B cell (primary cell): Measurements from ENCODE around the gene AADACL3. TPM values are rescaled to one million over a fixed set of nuclear protein-coding genes. Genes with fewer than 3 reads are reported as not detected.

Experiments
- ATAC-seq: fragments of 200-7000 bp; cut with Tn5 transposase; one replicate; pipeline ENCODE4 v1.10.0; 2021; ENCODE audit warnings: low read depth, mild to moderate bottlenecking, moderate number of reproducible peaks, moderate library complexity
- CTCF ChIA-PET: fragments of 350-600 bp; sonication (Branson Sonifier 250); formaldehyde crosslinking; loops from one replicate; lab custom pipeline; 2021; ENCODE audit warnings: antibody characterized with exemption, inconsistent platforms; lab: Charles Lee
- POLR2A ChIA-PET: fragments of 350-600 bp; sonication (Branson Sonifier 250); formaldehyde crosslinking; loops from one replicate; lab custom pipeline; 2021; ENCODE audit warnings: antibody characterized with exemption; lab: Charles Lee
- DNase-seq: peaks from one replicate; pipeline ENCODE4 v3.0.0; 2013
- H2AFZ ChIP-seq: 2 replicates; pipeline ENCODE4 v1.6.1; 2012; ENCODE audit warnings: mild to moderate bottlenecking, low read depth, low read length; ENCODE audit not compliant: insufficient read depth, poor library complexity, severe bottlenecking
- H3K27ac ChIP-seq, 2 donors: 1 replicate in 1 of 2; 2 replicates in 1 of 2; pipeline ENCODE4 v1.5.1; 2012 to 2013; ENCODE audit warnings: low read length in 2 of 2, mild to moderate bottlenecking in 2 of 2, moderate library complexity in 1 of 2
- H3K27me3 ChIP-seq, 4 experiments: fragments of 200-600 bp in 1 of 4; sonication (generic) in 1 of 4; replicated peaks in 1 of 4; 1 replicate in 2 of 4; 2 replicates in 2 of 4; pipeline versions ENCODE4 v1.6.1 to v1.7.0; 2013 to 2016; ENCODE audit warnings: low read length in 3 of 4, mild to moderate bottlenecking in 2 of 4, mixed read lengths in 1 of 4, moderate library complexity in 1 of 4; ENCODE audit not compliant: insufficient read depth in 4 of 4, control insufficient read depth in 3 of 4; ENCODE audit errors: control extremely low read depth in 1 of 4
- H3K36me3 ChIP-seq, 2 experiments: replicated peaks in 1 of 2; 1 replicate in 1 of 2; 2 replicates in 1 of 2; pipeline versions ENCODE4 v1.6.1 to v1.7.1; 2013; ENCODE audit warnings: low read length in 1 of 2; ENCODE audit not compliant: insufficient read depth in 2 of 2, control insufficient read depth in 1 of 2; ENCODE audit errors: control extremely low read depth in 1 of 2, extremely low read depth in 1 of 2
- H3K4me1 ChIP-seq, 2 donors: fragments of 200-600 bp in 1 of 2; sonication (generic) in 1 of 2; 1 replicate in 1 of 2; 2 replicates in 1 of 2; pipeline versions ENCODE4 v1.5.1 to v1.6.1; 2013 to 2017; ENCODE audit warnings: low read length in 2 of 2; ENCODE audit not compliant: control insufficient read depth in 2 of 2, insufficient read depth in 2 of 2
- H3K4me2 ChIP-seq: replicated peaks from 2 replicates; pipeline ENCODE3; 2012; ENCODE audit warnings: mild to moderate bottlenecking, low read depth, low read length; ENCODE audit not compliant: poor library complexity, severe bottlenecking
- H3K4me3 ChIP-seq, 5 experiments: fragments of 200-600 bp in 1 of 5; sonication (generic) in 1 of 5; 1 replicate in 3 of 5; 2 replicates in 2 of 5; pipeline versions ENCODE4 v1.5.1 to v1.7.0; 2011 to 2016; ENCODE audit warnings: low read length in 4 of 5, mild to moderate bottlenecking in 4 of 5, low read depth in 2 of 5, control low read depth in 1 of 5, moderate library complexity in 1 of 5; ENCODE audit not compliant: insufficient read depth in 1 of 5; ENCODE audit errors: control extremely low read depth in 1 of 5, extremely low read depth in 1 of 5
- H3K79me2 ChIP-seq: fragments of 200-600 bp; sonication (generic); one replicate; pipeline ENCODE4 v1.6.0; 2016; ENCODE audit warnings: low read length; ENCODE audit not compliant: control insufficient read depth, insufficient read depth
- H3K9ac ChIP-seq: fragments of 200-600 bp; sonication (generic); 2 replicates; pipeline ENCODE4 v1.6.1; 2017; ENCODE audit warnings: mild to moderate bottlenecking, low read length, moderate library complexity
- H3K9me3 ChIP-seq, 3 donors: one replicate each; pipeline versions ENCODE4 v1.6.1 to v1.7.1; 2013; ENCODE audit warnings: low read length in 2 of 3; ENCODE audit not compliant: control insufficient read depth in 2 of 3, insufficient read depth in 1 of 3; ENCODE audit errors: control extremely low read depth in 1 of 3
- H4K20me1 ChIP-seq: 2 replicates; pipeline ENCODE4 v1.6.0; 2012; ENCODE audit warnings: mild to moderate bottlenecking, low read length; ENCODE audit not compliant: insufficient read depth, control insufficient read depth, poor library complexity, severe bottlenecking
- H3K27ac Mint-ChIP-seq: one replicate; pipeline ENCODE4 v1.8.0; 2021; ENCODE audit warnings: mixed read lengths
- H3K27me3 Mint-ChIP-seq: one replicate; pipeline ENCODE4 v1.8.0; 2021; ENCODE audit warnings: mixed read lengths
- H3K4me1 Mint-ChIP-seq: one replicate; pipeline ENCODE4 v1.8.0; 2021; ENCODE audit warnings: mixed read lengths
- H3K4me3 Mint-ChIP-seq: one replicate; pipeline ENCODE4 v1.8.0; 2021; ENCODE audit warnings: mixed read lengths
- H3K9me3 Mint-ChIP-seq: one replicate; pipeline ENCODE4 v1.8.0; 2022; ENCODE audit warnings: mixed read lengths; ENCODE audit not compliant: insufficient read depth
- EZH2 ChIP-seq: IDR thresholded peaks from 2 replicates; pipeline ENCODE4 v1.6.1; 2012; ENCODE audit warnings: borderline replicate concordance, low read depth, mild to moderate bottlenecking, moderate library complexity, low read length; ENCODE audit not compliant: insufficient read depth, poor library complexity, severe bottlenecking
- WGBS: methylation state at CpG from one replicate; pipeline ENCODE4 v1.1.5; 2013; ENCODE audit warnings: missing lambda C conversion rate; ENCODE audit not compliant: insufficient coverage; 5-methylcytosine and 5-hydroxymethylcytosine counted together
- intact Hi-C: fragments of 100-400 bp; cut with micrococcal nuclease; formaldehyde crosslinking; loops from one replicate; pipeline ENCODE4 v1.10.0; 2022
- polyA plus RNA-seq: library from polyadenylated mRNA; depleted of rRNA; stranded (reverse); fragments of >200 nt; gene quantifications from 2 replicates; pipeline ENCODE4 v1.2.3, GENCODE V29; 2012
- total RNA-seq, 2 donors: library from RNA; stranded (reverse); fragments of 120-200 nt in 1 of 2; gene quantifications; 1 replicate in 1 of 2; 2 replicates in 1 of 2; pipeline versions ENCODE4 v1.2.3 to v1.2.4, GENCODE V29; 2013 to 2022
- TF ChIP-seq, protein P1 (sequence below): fragments of 200-600 bp; IDR thresholded peaks from one replicate; pipeline ENCODE4 v1.8.0; 2022; ENCODE audit warnings: antibody characterized with exemption, mild to moderate bottlenecking

AADACL3 gene
- total and polyA plus RNA-seq, 2 donors (not counting 1 experiment from before 2014, with no cell fraction given), result not detected

DNA sequence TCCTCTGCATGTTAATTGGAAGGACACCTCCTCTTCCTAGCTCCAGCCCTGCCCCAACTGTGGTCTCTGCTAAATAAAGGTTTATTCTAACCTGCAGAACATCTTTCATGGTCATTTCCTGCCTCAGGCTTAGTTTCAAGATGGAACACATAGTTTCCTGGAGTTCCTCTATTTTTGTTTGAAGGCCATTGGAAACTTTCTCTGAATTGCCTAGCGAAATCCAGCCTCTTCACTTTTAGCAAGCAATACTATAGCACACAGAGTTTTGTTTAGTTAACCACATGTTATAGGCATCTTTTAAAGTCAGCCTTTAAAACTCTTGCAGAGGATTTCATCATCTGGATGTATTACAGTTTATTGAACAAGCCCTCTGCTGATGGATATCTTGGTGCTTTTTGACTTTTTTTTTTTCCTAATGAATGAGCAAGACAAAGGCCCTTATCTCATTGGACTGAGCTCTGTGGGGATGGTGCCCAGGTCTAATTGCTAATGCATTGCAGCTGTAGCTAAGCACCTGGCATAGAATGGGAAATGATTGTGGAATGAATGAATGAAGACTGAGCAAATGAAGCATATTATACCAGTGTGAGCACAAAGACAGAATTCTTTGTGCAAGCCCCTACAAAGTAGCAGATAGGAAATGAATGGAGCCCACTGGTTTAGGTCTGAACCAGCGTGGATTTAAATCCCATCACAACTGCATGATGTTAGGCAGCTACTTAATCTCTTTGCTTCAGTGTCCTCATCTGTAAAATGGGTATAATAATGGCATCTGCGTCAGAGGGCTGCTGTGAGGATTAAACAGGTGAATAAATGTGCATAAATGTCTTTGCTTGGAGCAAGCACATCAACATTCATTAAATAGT lies 29.4 kb downstream of the AADACL3 start:
- ATAC-seq, result no peak
- Mint-ChIP-seq H3K4me1 (no peaks in the 10 kb centered on the region), H3K9me3 (peaks cover 16% of the 10 kb centered on the region), H3K27ac (no peak overlapping the region), H3K4me3 (no peak overlapping the region), H3K27me3 (peaks cover 31% of the 10 kb centered on the region)
- Histone ChIP-seq H3K36me3 (no peaks in the 10 kb centered on the region), H3K9me3 (peaks cover 10 to 28% (median 12%) of the 10 kb centered on the region in 3 donors), H3K79me2 (no peaks in the 10 kb centered on the region), H3K27ac (no peak overlapping the region), H3K4me3 (no peak overlapping the region), H3K4me2 (no peak overlapping the region), H3K27me3 (peaks cover 0 to 3% (median 0%) of the 10 kb centered on the region in 4 experiments), H3K9ac (no peak overlapping the region), H4K20me1 (no peaks in the 10 kb centered on the region), H2AFZ (no peak overlapping the region), H3K4me1 (no peaks in the 10 kb centered on the region)
- intact Hi-C loops, result no loop called here
- WGBS, result no CpG with 5 or more reads among the region's 3 CpGs
- no peak for DNase-seq
- ChIA-PET CTCF (no interaction called here), POLR2A (no interaction called here)
- TF ChIP-seq, protein P1, sequence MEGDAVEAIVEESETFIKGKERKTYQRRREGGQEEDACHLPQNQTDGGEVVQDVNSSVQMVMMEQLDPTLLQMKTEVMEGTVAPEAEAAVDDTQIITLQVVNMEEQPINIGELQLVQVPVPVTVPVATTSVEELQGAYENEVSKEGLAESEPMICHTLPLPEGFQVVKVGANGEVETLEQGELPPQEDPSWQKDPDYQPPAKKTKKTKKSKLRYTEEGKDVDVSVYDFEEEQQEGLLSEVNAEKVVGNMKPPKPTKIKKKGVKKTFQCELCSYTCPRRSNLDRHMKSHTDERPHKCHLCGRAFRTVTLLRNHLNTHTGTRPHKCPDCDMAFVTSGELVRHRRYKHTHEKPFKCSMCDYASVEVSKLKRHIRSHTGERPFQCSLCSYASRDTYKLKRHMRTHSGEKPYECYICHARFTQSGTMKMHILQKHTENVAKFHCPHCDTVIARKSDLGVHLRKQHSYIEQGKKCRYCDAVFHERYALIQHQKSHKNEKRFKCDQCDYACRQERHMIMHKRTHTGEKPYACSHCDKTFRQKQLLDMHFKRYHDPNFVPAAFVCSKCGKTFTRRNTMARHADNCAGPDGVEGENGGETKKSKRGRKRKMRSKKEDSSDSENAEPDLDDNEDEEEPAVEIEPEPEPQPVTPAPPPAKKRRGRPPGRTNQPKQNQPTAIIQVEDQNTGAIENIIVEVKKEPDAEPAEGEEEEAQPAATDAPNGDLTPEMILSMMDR, result no peak

DNA sequence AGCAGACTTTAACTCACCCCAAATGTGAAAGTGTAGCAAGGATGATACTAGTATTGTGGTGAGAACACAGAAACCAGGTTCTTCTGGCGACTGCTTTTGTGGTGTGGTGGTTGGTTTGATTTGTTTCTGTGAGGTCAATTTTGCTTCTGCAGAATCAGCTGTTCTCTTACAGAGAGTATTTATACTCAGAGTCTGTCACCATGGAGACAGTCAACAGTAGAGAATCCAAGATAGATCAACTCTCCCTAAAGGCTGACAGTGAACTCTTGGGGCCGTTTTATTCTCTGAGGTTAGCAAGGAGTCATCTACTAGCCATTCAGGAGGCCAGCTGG lies 30.0 kb downstream of the AADACL3 start, which contains the start of gene CFAP107:
CFAP107 (plus strand) TSS at position 209 of the 332 bp plus-strand sequence. CDS start 231 bp downstream, outside the sequence.
- H4K20me1 ChIP-seq, result no peaks in the 10 kb centered on the region
- Mint-ChIP-seq H3K4me1 (no peaks in the 10 kb centered on the region), H3K9me3 (peaks cover 19% of the 10 kb centered on the region), H3K27ac (no peak within 1 kb of the TSS), H3K27me3 (peaks cover 34% of the 10 kb centered on the region), H3K4me3 (no peak within 1 kb of the TSS)
- POLR2A ChIA-PET, result no interaction called here
- H3K36me3 ChIP-seq, result no peaks in the 10 kb centered on the region
- 50% methylated on average over 1 of the region's 2 CpGs for WGBS
- no peak within 1 kb of the TSS for H3K9ac ChIP-seq
- H3K79me2 ChIP-seq, result no peaks in the 10 kb centered on the region
- intact Hi-C loops, result no loop called here
- no peak for ATAC-seq
- H2AFZ ChIP-seq, result no peak within 1 kb of the TSS
- H3K9me3 ChIP-seq, result peaks cover 10 to 30% (median 12%) of the 10 kb centered on the region in 3 donors
- peaks cover 0 to 3% (median 0%) of the 10 kb centered on the region in 4 experiments for H3K27me3 ChIP-seq
- CTCF ChIA-PET, result no interaction called here
- no peaks in the 10 kb centered on the region for H3K4me1 ChIP-seq
- TF ChIP-seq EZH2, result no peak
- TF ChIP-seq, protein P1, result no peak
- H3K4me3 ChIP-seq, result no peak within 1 kb of the TSS
- no peak within 1 kb of the TSS for H3K27ac ChIP-seq
- DNase-seq, result no peak
- H3K4me2 ChIP-seq, result no peak within 1 kb of the TSS
